ENCODE measurements around the gene TUBA1A.
"Not testable (repeated sequence)": the region's sequence is repeated elsewhere in the genome, so short reads cannot be mapped to it uniquely, and the experiment has no call there.

DNA sequence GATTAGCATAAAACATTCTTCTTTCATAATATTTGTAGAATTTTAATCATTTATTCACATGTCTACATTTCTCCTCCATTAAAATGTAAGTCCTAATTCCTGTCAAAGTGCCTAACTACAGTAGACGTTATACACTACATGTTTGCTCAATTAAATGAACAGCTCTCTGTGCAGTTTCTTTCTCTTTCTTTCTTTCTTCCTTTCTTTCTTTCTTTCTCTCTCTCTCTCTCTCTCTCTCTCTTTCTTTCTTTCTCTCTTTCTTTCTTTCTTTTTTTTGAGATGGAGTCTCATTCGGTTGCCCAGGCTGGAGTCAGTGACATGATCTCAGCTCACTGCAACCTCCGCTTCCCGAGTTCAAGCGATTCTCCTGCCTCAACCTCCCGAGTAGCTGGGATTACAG lies 2.6 kb upstream of the TUBA1A start:
- TF ChIP-seq, protein P1, sequence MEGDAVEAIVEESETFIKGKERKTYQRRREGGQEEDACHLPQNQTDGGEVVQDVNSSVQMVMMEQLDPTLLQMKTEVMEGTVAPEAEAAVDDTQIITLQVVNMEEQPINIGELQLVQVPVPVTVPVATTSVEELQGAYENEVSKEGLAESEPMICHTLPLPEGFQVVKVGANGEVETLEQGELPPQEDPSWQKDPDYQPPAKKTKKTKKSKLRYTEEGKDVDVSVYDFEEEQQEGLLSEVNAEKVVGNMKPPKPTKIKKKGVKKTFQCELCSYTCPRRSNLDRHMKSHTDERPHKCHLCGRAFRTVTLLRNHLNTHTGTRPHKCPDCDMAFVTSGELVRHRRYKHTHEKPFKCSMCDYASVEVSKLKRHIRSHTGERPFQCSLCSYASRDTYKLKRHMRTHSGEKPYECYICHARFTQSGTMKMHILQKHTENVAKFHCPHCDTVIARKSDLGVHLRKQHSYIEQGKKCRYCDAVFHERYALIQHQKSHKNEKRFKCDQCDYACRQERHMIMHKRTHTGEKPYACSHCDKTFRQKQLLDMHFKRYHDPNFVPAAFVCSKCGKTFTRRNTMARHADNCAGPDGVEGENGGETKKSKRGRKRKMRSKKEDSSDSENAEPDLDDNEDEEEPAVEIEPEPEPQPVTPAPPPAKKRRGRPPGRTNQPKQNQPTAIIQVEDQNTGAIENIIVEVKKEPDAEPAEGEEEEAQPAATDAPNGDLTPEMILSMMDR (IDR thresholded peaks at IDR 0.05 in 4 of 5, conservative IDR thresholded peaks at IDR 0.05 in 1 of 5), result not testable (repeated sequence)
- TF ChIP-seq POLR2A (IDR thresholded peaks at IDR 0.05), result not testable (repeated sequence)

Data from gastrocnemius medialis (tissue), 4 donors.